DMS153 (cell line): ENCODE measurements around the gene INSM1.
A peak's percentile ranks its signal among the peaks of the same experiment; 100 is the strongest.
"Not testable (repeated sequence)": the region's sequence is repeated elsewhere in the genome, so short reads cannot be mapped to it uniquely, and the experiment has no call there.

ENCODE experiments used
- DNase-seq: peaks from one replicate; lab custom pipeline; 2025; lab: John Stamatoyannopoulos, UW

The INSM1 gene

DNA sequence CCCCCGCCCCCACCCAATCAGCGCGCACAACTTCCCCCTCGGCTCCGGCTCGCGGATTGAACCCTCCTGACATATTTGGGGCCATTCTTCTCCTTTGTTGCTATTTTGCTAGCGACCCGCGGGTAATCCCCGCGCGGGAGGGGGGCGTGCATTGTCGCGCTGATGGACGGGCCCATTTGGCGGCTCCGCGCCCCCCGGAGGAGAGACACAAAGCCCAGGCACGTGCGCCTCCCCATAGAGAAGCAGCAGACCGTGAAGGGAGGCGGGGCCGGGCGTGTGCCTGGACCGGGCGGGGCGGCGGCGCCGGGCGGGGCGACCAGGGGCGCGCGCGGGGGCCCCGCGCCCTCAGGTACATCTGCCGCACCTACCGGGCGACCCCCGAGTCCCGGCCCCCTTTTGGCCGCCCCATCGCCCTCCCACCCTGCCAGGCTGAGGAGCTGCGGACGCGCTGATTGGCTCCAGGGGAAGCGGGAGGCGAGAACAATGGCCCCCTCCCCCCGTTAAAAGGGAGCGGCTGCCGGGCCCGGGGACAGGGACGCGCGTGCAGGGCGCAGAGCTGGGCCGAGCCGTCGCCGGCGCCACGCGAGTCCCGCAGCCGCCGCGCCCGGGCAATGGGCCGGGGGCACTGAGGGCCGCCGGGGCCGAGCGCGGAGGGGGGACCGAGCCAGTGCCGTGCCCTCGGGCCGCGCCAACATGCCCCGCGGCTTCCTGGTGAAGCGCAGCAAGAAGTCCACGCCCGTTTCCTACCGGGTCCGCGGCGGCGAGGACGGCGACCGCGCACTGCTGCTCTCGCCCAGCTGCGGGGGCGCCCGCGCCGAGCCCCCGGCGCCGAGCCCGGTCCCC is at the start of gene INSM1:
TSS of gene INSM1 (plus strand) at position 530 of the 843 bp plus-strand sequence. CDS start at position 694, 164 bp downstream.
- DNase-seq: peak; percentile 91

DNA sequence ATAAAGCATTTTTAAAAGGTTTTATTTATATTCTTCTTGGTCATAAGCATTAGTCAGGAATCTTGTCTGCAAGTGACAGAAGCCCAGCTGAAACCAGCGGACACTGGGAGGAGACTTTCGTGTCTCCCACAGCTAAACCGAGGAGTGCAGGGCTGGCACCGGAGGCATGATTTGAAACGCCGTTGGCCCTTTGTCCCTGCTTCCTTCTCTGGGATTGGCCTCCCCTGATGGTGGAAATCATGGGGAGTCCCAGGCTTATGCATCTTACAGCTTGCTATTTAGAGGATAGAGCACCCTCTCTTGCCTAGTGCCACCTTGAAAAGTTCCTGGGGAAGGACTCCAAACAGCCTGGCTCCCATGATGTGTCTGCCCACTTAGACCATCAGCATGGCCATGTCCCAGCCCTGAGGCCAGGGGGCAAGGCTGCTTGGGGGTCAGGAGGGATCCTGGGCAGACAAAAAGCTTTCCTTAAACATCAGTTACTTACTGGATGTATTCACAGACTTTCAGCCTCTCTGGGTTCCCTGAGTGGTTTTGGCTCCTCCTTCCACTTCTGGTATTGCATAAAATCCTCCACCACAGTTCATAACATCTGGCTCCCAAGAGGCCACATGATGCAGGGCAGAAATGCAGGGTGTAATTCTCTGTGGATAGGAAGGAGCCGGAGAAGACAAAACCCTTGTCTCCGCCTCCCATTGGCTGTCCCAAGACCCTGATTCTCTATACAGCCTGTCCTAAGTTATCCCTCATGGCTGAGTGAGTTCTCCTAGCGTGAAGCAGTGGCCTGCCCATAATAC is 49.3 kb upstream of the INSM1 start:
- DNase-seq: no peak

- no peak for DNase-seq
Observed at GRCh38 chr20:20321134-20321533, 46.8 kb upstream of the INSM1 start.

- DNase-seq: no peak
Observed at GRCh38 chr20:20321917-20322316, 46.0 kb upstream of the INSM1 start.

DNA sequence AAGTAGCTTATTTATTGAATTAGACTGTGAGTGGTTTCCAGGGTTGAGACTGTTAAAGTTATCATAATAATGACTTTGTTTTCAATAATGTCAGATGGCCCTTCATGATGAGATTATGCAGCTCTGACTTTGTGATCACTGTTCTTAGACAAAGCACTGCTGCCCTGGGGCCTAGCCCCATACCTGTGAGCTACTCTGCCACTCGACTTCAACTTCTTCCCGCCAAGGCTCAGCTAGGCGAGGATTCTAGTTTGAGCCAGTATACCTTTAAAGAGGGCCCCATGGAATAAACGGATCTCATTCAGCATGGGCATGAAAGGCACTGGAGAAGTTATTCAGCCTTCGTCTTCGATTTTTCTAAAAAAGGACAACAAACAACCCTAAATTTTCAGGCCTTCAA is 45.0 kb upstream of the INSM1 start:
- no peak for DNase-seq

GRCh38 chr20:20327746-20328145 is 40.2 kb upstream of the INSM1 start:
- no peak for DNase-seq

DNA sequence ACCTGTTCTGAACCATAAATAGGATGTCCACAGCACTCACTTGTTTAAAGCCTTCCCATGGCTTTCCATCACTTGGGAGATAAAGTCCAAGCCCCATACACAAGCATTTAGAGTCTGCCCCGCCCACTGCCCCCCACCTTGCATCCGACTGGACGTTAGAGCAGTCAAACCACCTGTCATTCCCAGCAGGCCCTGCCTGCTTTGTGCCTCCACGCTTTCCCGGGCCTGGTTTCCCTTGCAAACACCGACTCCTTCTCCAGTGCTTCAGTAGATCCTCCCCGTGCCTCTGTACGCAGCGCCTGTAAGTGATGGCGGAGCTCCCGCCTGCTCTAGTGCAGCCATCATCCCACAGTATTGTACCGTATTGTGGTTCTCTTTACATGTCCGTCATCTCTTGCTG is 38.3 kb upstream of the INSM1 start:
- no peak for DNase-seq

- DNase-seq: no peak
Observed at GRCh38 chr20:20331156-20331555, 36.7 kb upstream of the INSM1 start.

- peak; percentile 25 for DNase-seq
Observed at GRCh38 chr20:20331817-20332216, 36.1 kb upstream of the INSM1 start.

GRCh38 chr20:20333866-20334265 is 34.0 kb upstream of the INSM1 start:
- DNase-seq: no peak

- DNase-seq: no peak
Observed at GRCh38 chr20:20334489-20334888, 33.4 kb upstream of the INSM1 start.

- no peak for DNase-seq
Observed at GRCh38 chr20:20338133-20338730, 29.7 kb upstream of the INSM1 start.

GRCh38 chr20:20340443-20340842 is 27.5 kb upstream of the INSM1 start:
- DNase-seq: no peak

GRCh38 chr20:20341371-20341770 is 26.5 kb upstream of the INSM1 start:
- DNase-seq: no peak

DNA sequence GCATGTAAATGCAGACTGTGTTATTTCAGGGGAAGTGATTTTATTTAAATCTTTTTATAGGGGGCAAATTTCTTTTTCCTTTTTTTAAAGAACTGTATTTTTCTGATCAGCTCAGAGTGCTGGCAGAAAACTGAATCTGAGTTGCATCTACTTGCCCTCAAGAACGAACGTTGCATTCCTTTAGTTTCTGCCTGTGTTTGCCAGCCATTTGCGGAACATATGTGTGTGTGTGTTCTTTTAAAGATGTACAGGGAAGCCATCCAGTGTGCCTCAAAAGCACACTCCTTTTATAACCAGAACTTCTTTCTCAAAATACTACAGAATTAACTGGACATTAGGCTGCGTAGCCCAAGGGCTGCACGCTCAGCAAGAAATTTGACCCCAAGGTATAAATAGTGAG is 25.8 kb upstream of the INSM1 start:
- DNase-seq: no peak

DNA sequence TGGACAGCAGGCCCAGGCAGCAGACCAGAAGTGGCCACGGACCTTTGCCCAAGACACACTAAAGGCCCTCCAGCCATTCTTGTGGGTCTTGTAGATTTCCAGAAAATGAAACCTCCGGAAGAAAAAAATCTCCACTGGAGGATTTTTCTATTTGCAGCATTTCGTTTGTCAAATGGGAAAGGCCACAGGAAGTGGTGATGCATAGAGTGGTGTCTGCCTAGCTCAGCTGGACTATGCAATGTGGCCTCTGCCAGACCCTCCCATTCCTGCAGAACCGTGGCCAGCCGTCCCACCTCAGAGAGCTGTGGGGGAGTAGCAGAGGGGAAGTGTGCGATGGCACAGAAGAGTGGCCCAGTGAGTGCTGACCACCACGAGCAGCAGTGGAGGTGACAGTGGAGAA is 24.0 kb upstream of the INSM1 start:
- DNase-seq: no peak

GRCh38 chr20:20344476-20344875 is 23.4 kb upstream of the INSM1 start:
- DNase-seq: no peak

DNA sequence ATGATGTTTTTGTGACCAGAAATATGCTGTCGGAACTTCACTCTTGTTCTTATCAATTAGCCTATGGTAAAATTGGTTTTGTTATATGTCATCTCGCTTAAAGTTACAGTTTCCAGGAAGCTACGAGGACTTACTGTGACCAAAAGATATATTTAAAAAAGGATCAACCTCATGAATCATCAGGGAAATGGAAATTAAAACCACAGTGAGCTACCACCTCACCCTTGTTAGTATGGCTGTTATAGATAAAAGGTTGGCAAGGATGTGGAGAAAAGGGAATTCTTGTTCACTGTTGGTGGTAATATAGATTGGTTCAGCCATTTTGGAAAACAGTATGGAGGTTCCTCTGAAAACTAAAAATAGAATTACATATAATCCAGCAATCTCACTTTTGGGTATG is 14.3 kb upstream of the INSM1 start:
- DNase-seq: no peak

GRCh38 chr20:20355503-20355902 is 12.4 kb upstream of the INSM1 start:
- not testable (repeated sequence) for DNase-seq

GRCh38 chr20:20358801-20359200 is 9.1 kb upstream of the INSM1 start:
- peak; percentile 29 for DNase-seq

GRCh38 chr20:20359628-20360027 is 8.3 kb upstream of the INSM1 start:
- no peak for DNase-seq

DNA sequence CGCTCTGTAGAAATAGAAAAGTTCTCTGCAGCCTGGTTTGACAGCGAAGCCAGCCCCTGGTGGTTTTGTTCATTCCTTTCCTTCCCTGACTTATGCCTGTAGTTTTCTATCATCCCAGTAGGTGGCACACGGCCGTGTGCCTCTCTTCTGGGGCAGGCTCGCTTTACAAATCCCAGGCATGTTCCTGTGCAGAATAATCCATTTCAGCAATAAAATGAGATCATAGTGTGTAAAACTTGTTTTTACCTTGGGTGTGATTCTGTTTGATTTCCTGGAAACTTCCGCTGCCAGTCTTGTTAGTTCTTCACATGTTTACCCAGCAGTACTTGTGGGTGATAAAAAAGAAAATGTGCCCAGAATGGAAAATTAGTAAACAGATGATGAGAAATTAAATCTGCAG is 7.4 kb upstream of the INSM1 start:
- DNase-seq: peak; percentile 77
